MCF 10A (cell line): ENCODE measurements around the gene KAZN. TPM values are rescaled to one million over a fixed set of nuclear protein-coding genes. Genes with fewer than 3 reads are reported as not detected.
"Not testable (repeated sequence)": the region's sequence is repeated elsewhere in the genome, so short reads cannot be mapped to it uniquely, and the experiment has no call there.

Source experiments
- BruUV-seq: library from RNA; stranded (reverse); fragments of 400-500 nt; replicated peaks from 2 replicates; lab custom pipeline; 2021; lab: Mats Ljungman, UMichigan
- CTCF ChIA-PET: fragments of 300-600 bp; sonication (Branson Sonifier 250); formaldehyde crosslinking; extraction: SDS; loops from one replicate; lab custom pipeline; 2021; ENCODE audit warnings: antibody characterized with exemption, inconsistent platforms; lab: Yijun Ruan, JAX
- POLR2A ChIA-PET: fragments of 300-600, 350-650 bp; sonication (Branson Sonifier 250); formaldehyde crosslinking; extraction: SDS; loops from one replicate; lab custom pipeline; 2020; ENCODE audit warnings: antibody characterized with exemption, inconsistent platforms; lab: Yijun Ruan, JAX
- DNase-seq: peaks from one replicate; pipeline ENCODE4 v3.0.0-alpha.2; 2018; ENCODE audit not compliant: unreplicated experiment
- H3K27ac Mint-ChIP-seq: one replicate; pipeline ENCODE4 v1.8.0; 2022; ENCODE audit warnings: mild to moderate bottlenecking, low read depth, mixed read lengths; ENCODE audit not compliant: unreplicated experiment
- H3K27me3 Mint-ChIP-seq: one replicate; pipeline ENCODE4 v1.8.0; 2022; ENCODE audit warnings: mixed read lengths; ENCODE audit not compliant: insufficient read depth, unreplicated experiment
- H3K36me3 Mint-ChIP-seq: one replicate; pipeline ENCODE4 v1.8.0; 2022; ENCODE audit warnings: mild to moderate bottlenecking, moderate library complexity, mixed read lengths; ENCODE audit not compliant: insufficient read depth, unreplicated experiment
- H3K4me1 Mint-ChIP-seq: one replicate; pipeline ENCODE4 v1.8.0; 2022; ENCODE audit warnings: mixed read lengths; ENCODE audit not compliant: insufficient read depth, unreplicated experiment
- H3K4me3 Mint-ChIP-seq: one replicate; pipeline ENCODE4 v1.8.0; 2022; ENCODE audit warnings: mild to moderate bottlenecking, moderate library complexity, mixed read lengths; ENCODE audit not compliant: unreplicated experiment
- H3K9me3 Mint-ChIP-seq: one replicate; pipeline ENCODE4 v1.8.0; 2022; ENCODE audit warnings: mixed read lengths; ENCODE audit not compliant: unreplicated experiment
- intact Hi-C: fragments of 100-400 bp; cut with micrococcal nuclease; formaldehyde crosslinking; loops from 2 replicates; pipeline ENCODE4 v1.14.1; 2022
- total RNA-seq: library from RNA; stranded (reverse); gene quantifications from 2 replicates; pipeline ENCODE4 v1.2.3, GENCODE V29; 2022
- TF ChIP-seq, protein P1 (sequence below): fragments of 200-600 bp; IDR thresholded peaks from one replicate; pipeline ENCODE4 v1.8.0; 2022; ENCODE audit warnings: antibody characterized with exemption, mild to moderate bottlenecking; ENCODE audit not compliant: unreplicated experiment

The KAZN gene
- total RNA-seq, 1 experiment from 2014 or later, result 3.3 TPM

DNA sequence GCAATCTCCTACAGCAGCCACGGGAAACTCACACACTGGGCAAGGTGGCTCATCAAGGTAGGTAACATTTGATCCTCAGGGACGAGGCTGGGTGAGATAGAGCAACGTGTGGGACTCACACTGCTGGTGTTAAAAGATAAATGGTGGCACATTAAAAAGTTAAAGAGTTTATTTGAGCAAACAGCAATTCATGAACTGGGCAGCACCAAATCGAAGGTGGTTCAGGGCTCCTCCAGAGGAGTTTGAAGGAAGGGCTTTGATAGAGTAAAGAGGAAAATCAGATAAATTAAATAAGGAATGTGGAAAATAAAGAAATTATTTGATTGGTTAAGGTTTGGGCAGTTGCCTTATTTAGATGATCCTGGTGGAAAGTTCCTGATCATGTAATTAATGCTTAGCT, 531.5 kb downstream of the KAZN start:
- H3K36me3 Mint-ChIP-seq, result no peaks in the 10 kb centered on the region
- peaks cover 11% of the 10 kb centered on the region for H3K27me3 Mint-ChIP-seq
- TF ChIP-seq, protein P1, sequence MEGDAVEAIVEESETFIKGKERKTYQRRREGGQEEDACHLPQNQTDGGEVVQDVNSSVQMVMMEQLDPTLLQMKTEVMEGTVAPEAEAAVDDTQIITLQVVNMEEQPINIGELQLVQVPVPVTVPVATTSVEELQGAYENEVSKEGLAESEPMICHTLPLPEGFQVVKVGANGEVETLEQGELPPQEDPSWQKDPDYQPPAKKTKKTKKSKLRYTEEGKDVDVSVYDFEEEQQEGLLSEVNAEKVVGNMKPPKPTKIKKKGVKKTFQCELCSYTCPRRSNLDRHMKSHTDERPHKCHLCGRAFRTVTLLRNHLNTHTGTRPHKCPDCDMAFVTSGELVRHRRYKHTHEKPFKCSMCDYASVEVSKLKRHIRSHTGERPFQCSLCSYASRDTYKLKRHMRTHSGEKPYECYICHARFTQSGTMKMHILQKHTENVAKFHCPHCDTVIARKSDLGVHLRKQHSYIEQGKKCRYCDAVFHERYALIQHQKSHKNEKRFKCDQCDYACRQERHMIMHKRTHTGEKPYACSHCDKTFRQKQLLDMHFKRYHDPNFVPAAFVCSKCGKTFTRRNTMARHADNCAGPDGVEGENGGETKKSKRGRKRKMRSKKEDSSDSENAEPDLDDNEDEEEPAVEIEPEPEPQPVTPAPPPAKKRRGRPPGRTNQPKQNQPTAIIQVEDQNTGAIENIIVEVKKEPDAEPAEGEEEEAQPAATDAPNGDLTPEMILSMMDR, result no peak
- CTCF ChIA-PET, result interaction anchor here (0.6 to 10.6 kb wide), 11 partner anchors 14 to 178 kb away, joined by 3 to 92 read pairs (median 7); partner anchors contain the start of gene TMEM51
- no peak overlapping the region for H3K27ac Mint-ChIP-seq
- no peak for DNase-seq
- POLR2A ChIA-PET, result no interaction called here
- intact Hi-C loops, result no loop called here
- H3K9me3 Mint-ChIP-seq, result no peaks in the 10 kb centered on the region
- H3K4me1 Mint-ChIP-seq, result no peaks in the 10 kb centered on the region
- H3K4me3 Mint-ChIP-seq, result no peak overlapping the region
- no TSS peak for BruUV-seq

DNA sequence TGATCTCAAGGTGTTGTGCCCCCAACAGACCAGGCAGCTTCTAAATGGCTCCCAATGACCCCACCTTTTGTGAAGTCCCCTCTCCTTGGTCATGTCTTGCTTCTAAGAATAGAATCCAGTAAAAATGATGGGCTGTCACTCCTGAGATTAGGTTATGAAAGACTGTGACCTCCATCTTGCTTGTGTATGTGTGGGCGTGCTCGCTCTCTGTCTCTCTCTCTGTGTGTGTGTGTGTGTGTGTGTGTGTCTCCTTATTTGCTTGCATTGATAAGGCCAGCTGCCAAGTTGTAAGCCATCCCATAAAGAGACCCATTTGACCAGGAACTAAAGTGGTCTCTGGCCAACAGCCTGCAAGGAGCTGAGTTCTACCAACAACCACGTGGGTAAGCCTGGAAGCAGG, 532.1 kb downstream of the KAZN start:
- H3K27me3 Mint-ChIP-seq, result peaks cover 11% of the 10 kb centered on the region
- no peaks in the 10 kb centered on the region for H3K36me3 Mint-ChIP-seq
- no peaks in the 10 kb centered on the region for H3K4me1 Mint-ChIP-seq
- no peak overlapping the region for H3K27ac Mint-ChIP-seq
- no peak for DNase-seq
- TF ChIP-seq, protein P1, result no peak
- H3K9me3 Mint-ChIP-seq, result no peaks in the 10 kb centered on the region
- POLR2A ChIA-PET, result no interaction called here
- CTCF ChIA-PET, result interaction anchor here (0.5 to 10.6 kb wide), 9 partner anchors 21 to 1044 kb away, joined by 3 to 92 read pairs (median 5); no protein-coding TSS in a partner anchor
- no TSS peak for BruUV-seq
- no peak overlapping the region for H3K4me3 Mint-ChIP-seq
- intact Hi-C loops, result no loop called here

DNA sequence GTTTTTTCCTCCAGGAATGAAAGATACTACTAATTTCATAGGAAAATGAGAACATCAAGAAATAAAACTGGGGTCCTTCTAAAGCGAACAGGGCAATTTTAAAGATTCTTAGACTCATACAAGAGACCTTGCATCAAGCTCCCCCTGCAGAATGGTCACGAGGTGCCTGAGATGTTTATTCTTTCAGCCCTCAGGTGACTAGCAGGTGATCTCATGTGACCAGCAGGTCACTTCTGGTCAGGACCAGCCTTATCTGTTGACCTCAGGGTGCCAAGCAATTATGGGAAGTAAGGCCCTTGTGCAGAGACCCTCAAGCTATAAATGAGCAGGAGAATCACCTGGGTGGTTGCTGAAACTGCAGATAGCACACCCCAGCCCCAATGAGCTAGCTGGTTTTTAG, 534.5 kb downstream of the KAZN start:
- Mint-ChIP-seq H3K9me3 (no peaks in the 10 kb centered on the region), H3K4me1 (no peaks in the 10 kb centered on the region), H3K4me3 (no peak overlapping the region), H3K27me3 (peaks cover 11% of the 10 kb centered on the region), H3K36me3 (no peaks in the 10 kb centered on the region), H3K27ac (no peak overlapping the region)
- intact Hi-C loops, result no loop called here
- BruUV-seq, result no TSS peak
- ChIA-PET POLR2A (interaction anchor here (0.6 kb wide), 2 partner anchors 21 to 36 kb away, joined by 3 read pairs; partner anchors contain the start of gene TMEM51), CTCF (interaction anchor here (0.6 to 10.6 kb wide), 4 partner anchors 10 to 171 kb away, joined by 3 to 92 read pairs (median 4); no protein-coding TSS in a partner anchor)
- TF ChIP-seq, protein P1, result no peak
- no peak for DNase-seq

DNA sequence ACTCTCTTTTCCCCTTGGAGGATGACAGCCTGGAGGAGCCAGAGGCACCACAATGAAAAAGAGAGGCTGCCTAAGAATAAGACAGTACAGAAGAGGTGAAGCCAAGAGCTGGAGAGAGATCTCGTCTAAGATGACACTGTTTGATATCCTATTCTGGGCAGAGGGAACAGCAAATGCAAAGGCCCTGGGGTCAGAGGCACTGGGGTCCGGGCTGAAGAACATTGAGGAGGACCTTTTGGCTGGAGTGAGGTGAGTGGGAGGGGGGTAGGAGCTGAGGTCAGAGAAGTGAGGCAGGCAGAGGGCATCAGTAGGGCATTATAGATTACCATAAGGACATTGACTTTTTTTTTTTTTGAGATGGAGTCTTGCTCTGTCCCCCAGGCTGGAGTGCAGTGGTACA, 535.8 kb downstream of the KAZN start:
- intact Hi-C loops, result no loop called here
- Mint-ChIP-seq H3K9me3 (no peaks in the 10 kb centered on the region), H3K4me3 (no peak overlapping the region), H3K27ac (no peak overlapping the region), H3K27me3 (peaks cover 11% of the 10 kb centered on the region), H3K4me1 (no peaks in the 10 kb centered on the region), H3K36me3 (no peaks in the 10 kb centered on the region)
- POLR2A ChIA-PET, result no interaction called here
- DNase-seq, result no peak
- CTCF ChIA-PET, result interaction anchor here (0.7 to 10.6 kb wide), 5 partner anchors 12 to 1530 kb away, joined by 3 to 92 read pairs (median 4); no protein-coding TSS in a partner anchor
- TF ChIP-seq, protein P1, result no peak
- no TSS peak for BruUV-seq

DNA sequence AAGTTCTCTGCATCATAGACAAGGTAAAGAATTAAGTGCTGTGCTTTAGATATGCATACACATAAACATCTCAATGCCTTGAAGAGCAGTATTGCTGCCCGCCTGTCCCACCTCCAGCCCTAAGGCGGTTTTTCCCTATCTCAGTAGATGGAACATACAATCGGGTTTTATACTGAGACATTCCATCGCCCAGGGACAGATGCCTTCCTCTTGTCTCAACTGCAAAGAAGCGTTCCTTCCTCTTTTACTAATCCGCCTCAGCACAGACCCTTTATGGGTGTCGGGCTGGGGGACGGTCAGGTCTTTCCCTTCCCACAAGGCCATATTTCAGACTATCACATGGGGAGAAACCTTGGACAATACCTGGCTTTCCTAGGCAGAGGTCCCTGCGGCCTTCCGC, 537.1 kb downstream of the KAZN start:
- DNase-seq, BruUV-seq, H3K9me3 Mint-ChIP-seq, H3K4me3 Mint-ChIP-seq, intact Hi-C loops, POLR2A ChIA-PET, H3K27ac Mint-ChIP-seq, H3K4me1 Mint-ChIP-seq, H3K36me3 Mint-ChIP-seq: not testable (repeated sequence)
- peaks cover 11% of the 10 kb centered on the region for H3K27me3 Mint-ChIP-seq
- CTCF ChIA-PET, result interaction anchor here (0.5 to 10.6 kb wide), 3 partner anchors 7 to 1234 kb away, joined by 3 to 92 read pairs (median 8); no protein-coding TSS in a partner anchor
